HG02763 (cell line): Measurements from ENCODE around the gene POLQ.
"Not testable (repeated sequence)": the region's sequence is repeated elsewhere in the genome, so short reads cannot be mapped to it uniquely, and the experiment has no call there.

Experiments
- ATAC-seq: cut with Tn5 transposase; IDR thresholded peaks from one replicate; pipeline ENCODE4 v1.9.1; 2021; ENCODE audit warnings: mild to moderate bottlenecking, moderate library complexity; ENCODE audit not compliant: unreplicated experiment

The POLQ gene

DNA sequence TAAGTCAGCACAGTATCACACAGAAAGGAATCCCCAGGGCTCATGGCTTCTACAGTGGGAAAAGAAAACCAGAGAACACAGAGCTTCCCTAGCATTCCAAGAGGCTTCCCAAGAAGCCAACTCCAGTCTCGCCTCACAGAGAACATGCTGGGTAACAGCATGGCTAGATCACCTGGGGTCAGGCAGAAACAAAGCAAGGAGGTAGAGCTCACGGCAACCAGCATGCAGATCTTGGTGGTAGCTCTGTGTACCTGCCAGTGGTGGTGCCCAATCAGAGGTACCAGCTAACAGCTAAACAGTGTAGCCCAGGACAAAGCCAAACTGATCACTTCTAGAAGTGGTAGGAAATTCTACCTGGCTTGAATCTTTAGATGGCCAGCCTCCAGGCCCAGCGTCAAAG lies 31.3 kb downstream of the POLQ start:
- no peak for ATAC-seq

DNA sequence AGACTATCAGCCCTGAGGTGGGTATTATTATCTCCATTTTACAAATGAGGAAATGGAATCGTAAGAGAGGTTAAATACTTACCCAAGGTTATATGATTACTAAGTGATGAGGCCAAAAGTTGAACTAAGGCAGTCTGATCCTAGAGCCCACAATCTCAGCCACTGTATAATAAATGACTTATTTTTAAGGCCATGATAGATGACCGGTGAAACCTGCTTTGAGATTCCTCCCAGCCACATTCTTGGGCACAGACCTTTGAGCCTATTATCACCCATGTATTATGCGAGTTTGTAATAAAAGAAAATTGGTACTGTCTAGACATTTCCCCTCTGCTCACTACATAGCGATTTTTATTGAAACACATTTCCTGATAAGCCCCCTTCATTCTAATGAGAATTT lies 37.4 kb downstream of the POLQ start:
- no peak for ATAC-seq

- ATAC-seq = no peak
These were observed 40.5 kb downstream of the POLQ start for GRCh38 chr3:121505256-121505655.

DNA sequence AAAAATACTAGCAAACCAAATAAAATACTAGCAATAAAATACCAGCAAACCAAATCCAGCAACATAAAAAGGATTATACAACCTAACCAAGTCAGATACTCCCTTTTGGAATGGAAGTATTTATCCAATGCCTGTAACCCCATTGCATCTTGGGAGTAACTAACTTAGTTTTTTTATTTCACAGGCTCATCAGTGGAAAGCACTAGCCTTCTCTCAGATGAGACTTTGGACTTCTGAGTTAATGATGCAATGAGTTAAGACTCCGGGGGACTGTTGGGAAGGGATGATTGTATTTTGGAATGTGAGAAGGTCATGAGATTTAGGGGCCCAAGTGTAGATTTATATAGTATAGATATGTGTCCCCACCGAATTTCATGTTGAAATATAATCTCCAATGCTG lies 41.2 kb downstream of the POLQ start:
- no peak for ATAC-seq

GRCh38 chr3:121496786-121497185 lies 49.0 kb downstream of the POLQ start:
- ATAC-seq = no peak

DNA sequence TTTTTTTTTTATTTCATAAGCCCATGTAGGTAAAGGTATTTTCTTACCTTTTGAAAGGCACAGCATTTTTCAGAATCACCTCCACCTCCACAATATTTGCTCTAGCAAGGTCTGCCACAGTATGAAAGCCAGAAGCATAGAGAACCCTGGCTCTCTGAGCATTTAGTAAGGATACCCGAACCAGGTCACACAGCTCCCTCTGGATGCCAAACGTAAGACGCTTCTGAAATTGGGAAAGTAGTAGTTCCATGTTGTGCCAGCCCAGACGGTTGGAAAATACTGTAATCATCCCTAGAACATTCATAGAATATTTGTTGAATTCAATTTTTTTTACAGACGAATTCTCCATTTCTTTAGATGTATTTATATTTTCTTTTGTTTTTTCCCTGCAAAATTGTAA lies 52.4 kb downstream of the POLQ start:
- no peak for ATAC-seq

DNA sequence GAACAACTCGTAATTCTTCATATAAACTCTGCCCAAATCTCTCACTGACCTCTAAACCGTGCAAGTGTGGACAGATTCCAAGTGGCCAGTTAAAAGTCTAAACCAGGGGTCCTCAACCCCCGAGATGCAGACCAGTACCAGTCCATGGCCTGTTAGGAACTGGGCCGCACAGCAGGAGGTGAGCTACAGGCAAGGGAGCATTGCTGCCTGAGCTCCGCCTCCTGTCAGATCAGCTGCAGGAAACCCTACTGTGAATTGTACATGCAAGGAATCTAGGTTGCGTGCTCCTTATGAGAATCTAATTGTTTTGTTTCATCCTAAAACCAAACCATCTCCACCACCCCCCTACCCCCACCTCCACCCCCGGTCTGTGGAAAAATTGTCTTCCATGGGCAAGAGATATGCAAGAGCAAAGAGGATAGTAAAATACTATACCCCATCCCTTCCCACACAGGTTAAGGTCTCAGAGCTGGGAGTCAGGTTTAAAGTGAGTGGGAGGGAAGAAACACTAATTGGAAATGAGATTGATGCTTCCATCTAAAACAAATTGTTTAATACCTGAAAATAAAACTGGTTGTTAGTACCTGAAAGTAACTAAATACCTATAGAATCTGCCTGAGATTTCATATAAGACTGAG lies 54.0 kb downstream of the POLQ start:
- ATAC-seq = no peak

DNA sequence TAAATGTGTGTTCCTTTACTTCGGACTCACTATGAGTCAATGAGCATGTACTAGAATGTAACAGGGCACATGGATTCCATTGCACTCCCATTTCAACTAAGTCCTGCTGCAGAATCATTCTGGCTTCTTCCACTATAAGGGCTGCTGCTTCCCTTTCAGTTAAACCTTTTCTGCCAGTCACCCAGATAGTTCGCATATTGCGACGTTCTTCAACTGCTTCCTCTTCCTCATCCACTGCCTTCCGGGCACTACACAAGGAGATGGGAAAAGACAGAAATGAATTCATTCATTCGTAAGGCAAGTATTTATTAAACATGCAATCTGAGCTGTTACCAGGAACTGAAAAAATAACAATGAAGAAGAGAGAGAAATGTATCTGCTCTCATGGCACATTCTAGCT lies 55.6 kb downstream of the POLQ start:
- ATAC-seq = no peak

DNA sequence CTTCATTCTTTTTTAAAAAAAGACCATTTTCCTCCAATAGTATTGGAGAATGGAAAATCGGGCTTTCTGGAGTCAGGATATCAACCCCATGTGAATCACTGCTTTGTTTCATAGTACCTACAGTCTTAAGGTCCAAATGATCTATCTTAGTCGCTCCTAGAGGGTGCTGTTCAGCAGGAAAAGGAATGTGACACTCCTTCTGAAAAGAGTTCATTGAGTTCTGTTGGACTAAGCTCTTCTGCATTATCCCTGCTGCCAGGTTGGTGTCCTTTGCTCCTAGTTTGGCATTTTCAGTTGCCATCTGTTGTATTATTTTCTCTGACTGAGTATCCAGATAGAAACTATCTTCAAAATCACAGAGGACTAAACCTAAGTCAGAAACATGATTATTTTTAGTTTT lies 57.2 kb downstream of the POLQ start:
- no peak for ATAC-seq

DNA sequence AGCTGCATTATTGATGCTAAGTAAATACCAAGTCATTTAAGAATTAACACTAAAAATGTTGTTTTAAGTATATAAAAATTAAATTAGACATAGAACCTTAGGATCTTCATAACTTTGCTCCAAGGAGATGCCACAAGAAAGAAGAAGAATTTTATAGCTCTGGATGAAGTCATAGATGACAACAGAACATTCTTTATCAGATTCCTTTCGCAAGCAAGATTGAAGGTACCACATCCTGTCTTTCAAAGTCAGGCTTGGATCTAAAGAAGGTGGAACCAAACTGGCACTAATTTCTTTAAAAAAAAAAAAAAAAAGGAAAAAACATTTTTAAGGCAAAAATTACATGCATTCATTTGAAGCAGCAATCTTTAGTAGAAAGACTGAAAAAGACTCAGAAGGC lies 62.5 kb downstream of the POLQ start:
- no peak for ATAC-seq

- ATAC-seq = no peak
These were observed 63.1 kb downstream of the POLQ start for GRCh38 chr3:121482660-121483059.

DNA sequence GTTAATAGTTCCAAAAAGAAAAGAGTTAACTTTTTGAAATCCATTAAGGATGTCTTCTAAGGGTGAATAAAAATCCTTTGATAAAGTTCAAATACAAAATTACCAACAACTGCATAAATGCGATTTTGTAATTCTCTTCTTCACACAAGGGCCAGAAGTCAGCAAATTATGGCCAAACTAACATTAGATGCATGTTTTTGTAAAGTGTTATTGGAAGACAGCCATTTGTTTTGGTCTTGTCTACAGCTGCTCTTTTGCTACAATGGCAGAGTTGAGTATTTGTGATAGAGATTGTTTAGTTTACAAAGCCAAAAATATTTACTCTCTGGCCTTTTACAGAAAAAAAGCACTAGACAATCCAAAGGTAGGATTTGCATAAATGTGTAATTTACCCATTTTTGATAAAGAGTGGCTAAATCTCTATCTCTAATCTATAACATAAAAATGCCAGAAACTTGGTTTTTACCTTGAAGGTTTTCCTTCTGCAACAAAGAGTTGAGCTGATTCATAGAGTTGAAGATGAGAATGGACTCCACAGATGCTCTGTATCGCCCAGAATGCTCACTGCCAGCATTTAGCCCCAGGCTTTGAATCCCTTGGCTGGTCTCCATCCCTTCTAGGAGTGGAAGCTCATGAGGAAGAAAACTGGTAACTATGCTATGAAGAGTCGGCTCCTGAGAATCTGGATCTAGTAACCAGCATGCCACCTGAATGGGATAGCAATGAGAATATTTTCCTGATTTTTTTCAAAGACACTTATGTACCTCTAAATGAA lies 64.5 kb downstream of the POLQ start:
- no peak for ATAC-seq

DNA sequence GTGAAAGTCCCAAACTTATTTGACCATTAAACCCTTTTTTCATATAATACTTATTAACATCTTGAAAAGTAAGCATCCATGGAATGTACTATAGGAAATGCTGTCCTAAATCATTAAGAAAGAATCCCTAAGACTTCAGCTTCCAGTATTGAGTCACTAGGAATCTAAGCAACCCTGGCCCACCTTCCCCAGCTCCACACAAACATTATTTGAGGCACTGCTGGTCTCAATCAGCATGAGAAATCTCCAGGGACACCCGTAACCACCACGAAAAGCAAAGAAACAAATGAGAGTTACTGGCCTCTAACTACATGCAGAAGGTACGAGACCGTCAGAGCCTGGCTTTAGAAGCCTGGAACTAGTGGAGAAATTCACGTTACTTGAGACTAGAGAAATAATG lies 68.2 kb downstream of the POLQ start:
- ATAC-seq = no peak

DNA sequence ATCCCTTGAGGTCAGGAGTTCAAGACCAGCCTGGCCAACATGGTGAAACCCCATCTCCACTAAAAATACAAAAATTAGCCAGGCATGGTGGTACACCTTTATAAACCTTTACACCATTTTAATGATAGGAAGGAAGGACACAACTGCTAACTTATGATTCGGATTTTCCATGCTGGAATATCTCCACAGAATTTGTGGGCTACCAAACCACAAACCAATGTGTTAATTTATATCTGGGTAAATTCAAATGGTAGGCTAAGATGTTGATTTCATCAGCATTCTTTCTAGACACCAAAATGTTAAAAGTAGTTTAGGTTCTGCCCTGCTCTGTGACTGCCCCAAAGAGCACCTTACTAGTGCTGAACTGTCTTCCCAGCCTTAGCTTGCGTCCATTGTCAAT lies 72.8 kb downstream of the POLQ start:
- ATAC-seq = no peak

- ATAC-seq = no peak
These were observed 78.7 kb downstream of the POLQ start for GRCh38 chr3:121467085-121467484.

- ATAC-seq = no peak
These were observed 82.0 kb downstream of the POLQ start for GRCh38 chr3:121463745-121464144.

- no peak for ATAC-seq
These were observed 83.2 kb downstream of the POLQ start for GRCh38 chr3:121462565-121462964.

- not testable (repeated sequence) for ATAC-seq
These were observed 94.0 kb downstream of the POLQ start for GRCh38 chr3:121451752-121452151.

DNA sequence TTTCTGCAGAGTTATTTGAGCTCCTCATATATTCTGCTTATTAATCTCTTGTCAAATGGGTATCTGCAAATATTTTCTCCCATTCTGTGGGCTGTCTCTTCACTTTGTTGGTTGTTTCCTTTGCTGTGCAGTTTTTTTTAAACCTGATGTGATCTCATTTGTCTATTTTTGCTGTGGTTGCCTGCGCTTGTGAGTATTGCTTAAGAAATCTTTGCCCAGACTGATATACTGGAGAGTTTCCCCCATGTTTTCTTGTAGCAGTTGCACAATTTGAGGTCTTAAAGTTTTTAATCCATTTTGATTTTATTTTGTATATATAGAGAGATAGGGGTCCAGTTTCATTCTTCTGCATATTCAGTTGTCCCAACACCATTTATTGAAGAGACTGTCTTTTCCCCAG lies 102.3 kb downstream of the POLQ start:
- no peak for ATAC-seq

DNA sequence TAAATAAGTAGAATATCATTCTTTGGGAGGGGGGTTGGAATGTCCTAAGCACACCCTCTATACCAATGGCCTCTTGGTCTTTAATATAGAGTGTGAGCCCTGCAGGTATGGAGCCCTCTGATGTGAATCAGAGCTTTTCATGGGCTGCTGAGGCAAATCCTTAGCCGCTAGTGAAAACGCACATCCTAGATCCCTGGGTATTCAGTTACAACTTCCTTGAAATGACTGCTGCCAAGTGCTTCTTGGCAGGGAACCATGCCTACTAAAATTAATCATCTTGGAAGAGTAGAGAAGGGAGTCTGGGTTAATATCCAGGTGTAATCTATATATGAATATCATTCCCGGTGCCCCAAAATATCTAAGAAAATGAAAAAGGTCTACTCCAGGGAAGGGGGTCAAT lies 109.1 kb downstream of the POLQ start:
- no peak for ATAC-seq

DNA sequence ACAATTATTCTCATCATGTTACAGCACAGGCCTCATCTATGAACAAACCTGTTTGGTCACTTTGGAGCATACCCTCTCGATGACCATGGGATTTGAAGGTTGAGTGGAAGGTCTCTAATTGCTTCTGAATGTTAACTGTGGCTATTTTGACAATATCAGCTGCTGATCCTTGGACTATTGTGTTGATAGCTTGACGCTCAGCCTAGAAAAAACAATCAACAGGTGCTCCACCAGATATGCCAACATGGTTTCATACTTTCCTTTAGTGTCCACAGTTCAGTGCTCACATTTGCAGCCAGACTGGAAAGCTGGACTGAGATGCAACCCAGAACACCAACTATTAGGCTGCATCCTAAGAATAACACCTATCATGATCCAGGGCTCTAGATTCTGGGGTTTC lies 109.7 kb downstream of the POLQ start:
- ATAC-seq = no peak

GRCh38 chr3:121431726-121432517 lies 113.9 kb downstream of the POLQ start:
- peak; percentile 91 for ATAC-seq
